ENCODE results near the gene TRIM24.

Gene TRIM24

GRCh38 chr7:138627361-138627760 lies 167.3 kb downstream of the TRIM24 start:
- no peak for DNase-seq

GRCh38 chr7:138630059-138630610 lies 170.1 kb downstream of the TRIM24 start:
- no peak for DNase-seq

- no peak for DNase-seq
These were observed 172.3 kb downstream of the TRIM24 start for GRCh38 chr7:138632384-138632783.

DNA sequence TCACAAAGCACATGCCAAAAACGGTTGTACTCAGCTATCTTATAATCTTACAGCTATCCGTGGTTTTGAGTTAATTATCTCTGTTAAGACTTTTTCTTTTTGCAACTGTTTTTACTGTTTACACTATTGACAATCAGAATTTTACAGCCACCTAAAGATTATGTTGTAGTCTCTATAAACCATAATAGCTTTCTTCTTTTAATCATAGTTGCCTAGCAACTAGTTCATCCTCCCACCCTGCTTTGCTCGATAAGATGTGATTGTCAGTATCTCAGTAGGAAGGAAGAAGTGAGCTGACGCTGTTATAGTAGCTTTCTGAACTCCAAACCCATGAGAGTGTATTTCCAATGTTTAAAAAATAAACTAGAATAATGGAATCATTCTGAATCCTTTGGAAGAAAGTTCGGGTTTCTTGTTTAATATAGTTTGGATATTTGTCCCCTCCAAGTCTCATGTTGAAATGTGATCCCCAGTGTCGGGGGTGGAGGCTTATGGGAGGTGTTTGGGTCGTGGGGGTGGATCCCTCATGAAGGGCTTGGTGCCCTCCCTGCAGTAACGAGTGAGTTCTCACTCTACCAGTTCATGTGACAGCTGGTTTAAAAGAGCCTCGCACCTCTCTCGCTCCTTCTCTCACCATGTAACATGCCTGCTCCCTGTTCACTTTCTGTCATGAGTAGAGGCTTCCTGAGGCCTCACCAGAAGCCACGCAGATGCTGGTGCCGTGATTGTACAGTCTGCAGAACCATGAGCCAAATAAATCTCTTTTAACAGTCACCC lies 173.0 kb downstream of the TRIM24 start:
- no peak for DNase-seq

Data from C1 segment of cervical spinal cord (tissue), 14 donors.